ENCODE measurements around the gene PSMB2.
A peak's percentile ranks its signal among the peaks of the same experiment; 100 is the strongest.

PSMB2 gene

DNA sequence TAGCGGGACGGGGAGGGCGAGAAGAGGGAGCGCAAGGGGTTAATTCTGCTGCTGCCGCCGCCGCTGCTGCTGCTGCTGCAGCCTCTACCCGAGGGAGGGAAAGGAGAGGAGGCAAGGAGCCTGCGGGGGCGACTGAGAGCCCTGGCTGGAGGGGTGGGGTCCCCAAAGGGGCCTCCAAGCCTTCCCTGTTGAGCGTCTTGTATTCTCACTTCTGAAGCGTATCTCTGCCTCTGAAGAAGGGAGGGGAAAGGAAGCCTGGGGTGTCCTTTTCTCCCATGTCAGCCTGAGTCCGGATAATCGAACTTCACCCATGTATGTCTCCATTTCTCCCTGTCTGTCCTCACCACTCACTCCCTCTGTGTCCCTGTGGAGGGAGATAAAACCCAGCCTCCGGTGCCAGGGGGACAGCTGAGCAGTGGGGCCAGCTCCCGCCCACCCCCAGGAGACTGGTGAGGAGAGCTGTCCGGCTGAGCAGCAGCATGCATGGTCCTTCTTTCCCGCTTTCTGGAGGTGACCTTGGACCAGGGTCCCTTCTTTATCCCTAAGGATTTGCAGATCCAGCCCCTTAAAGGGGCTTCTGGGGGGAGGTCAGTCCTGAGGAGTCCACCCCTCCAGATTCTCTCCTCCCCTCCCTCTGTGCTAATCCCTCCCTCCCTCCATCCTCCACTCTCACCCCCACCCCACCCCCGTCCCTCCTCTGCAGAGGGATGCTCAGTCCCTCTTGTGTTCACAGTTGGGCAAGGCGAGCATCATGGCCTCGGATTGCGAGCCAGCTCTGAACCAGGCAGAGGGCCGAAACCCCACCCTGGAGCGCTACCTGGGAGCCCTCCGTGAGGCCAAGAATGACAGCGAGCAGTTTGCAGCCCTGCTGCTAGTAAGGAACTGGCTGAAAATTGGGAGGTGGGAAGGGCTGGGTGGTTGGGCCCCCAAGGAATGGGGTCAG, 82.7 kb downstream of the PSMB2 start:
- Histone ChIP-seq H3K79me2 (ENCODE audit: insufficient read depth, low read length) (peaks cover 35% of the 10 kb centered on the region), H3K9ac (ENCODE audit: low read depth, low read length) (peak overlapping the region; percentile 86), H3K4me2 (ENCODE audit: insufficient read depth, low read length) (peak overlapping the region; percentile 100), H4K20me1 (ENCODE audit: insufficient read depth, low read length) (no peaks in the 10 kb centered on the region), H3K4me3 (ENCODE audit: low read depth in 1 of 2, low read length in 2 of 2) (peak overlapping the region; percentile 66 to 90), H3K27ac (ENCODE audit: low read length) (peak overlapping the region; percentile 71), H3K4me1 (ENCODE audit: insufficient read depth, low read length) (peaks cover 34% of the 10 kb centered on the region), H3K27me3 (ENCODE audit: insufficient read depth, low read length, poor library complexity) (no peaks in the 10 kb centered on the region), H3K9me3 (ENCODE audit: insufficient read depth, low read length, severe bottlenecking) (no peaks in the 10 kb centered on the region), H2AFZ (ENCODE audit: low read depth, low read length) (peak overlapping the region; percentile 86), H3K36me3 (ENCODE audit: insufficient read depth, low read length) (peaks cover 26% of the 10 kb centered on the region)
- DNase-seq (peak; percentile 39), ATAC-seq (ENCODE audit: insufficient read depth, low read depth) (no peak)
- no peak for TF ChIP-seq EZH2 (IDR thresholded peaks at IDR 0.05; ENCODE audit: borderline replicate concordance, low read depth, low read length, severe bottlenecking)
- TF ChIP-seq, protein P1, sequence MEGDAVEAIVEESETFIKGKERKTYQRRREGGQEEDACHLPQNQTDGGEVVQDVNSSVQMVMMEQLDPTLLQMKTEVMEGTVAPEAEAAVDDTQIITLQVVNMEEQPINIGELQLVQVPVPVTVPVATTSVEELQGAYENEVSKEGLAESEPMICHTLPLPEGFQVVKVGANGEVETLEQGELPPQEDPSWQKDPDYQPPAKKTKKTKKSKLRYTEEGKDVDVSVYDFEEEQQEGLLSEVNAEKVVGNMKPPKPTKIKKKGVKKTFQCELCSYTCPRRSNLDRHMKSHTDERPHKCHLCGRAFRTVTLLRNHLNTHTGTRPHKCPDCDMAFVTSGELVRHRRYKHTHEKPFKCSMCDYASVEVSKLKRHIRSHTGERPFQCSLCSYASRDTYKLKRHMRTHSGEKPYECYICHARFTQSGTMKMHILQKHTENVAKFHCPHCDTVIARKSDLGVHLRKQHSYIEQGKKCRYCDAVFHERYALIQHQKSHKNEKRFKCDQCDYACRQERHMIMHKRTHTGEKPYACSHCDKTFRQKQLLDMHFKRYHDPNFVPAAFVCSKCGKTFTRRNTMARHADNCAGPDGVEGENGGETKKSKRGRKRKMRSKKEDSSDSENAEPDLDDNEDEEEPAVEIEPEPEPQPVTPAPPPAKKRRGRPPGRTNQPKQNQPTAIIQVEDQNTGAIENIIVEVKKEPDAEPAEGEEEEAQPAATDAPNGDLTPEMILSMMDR (IDR thresholded peaks at IDR 0.05; ENCODE audit: borderline replicate concordance, extremely low read depth, low read length, poor library complexity, severe bottlenecking) = peak; percentile 23

DNA sequence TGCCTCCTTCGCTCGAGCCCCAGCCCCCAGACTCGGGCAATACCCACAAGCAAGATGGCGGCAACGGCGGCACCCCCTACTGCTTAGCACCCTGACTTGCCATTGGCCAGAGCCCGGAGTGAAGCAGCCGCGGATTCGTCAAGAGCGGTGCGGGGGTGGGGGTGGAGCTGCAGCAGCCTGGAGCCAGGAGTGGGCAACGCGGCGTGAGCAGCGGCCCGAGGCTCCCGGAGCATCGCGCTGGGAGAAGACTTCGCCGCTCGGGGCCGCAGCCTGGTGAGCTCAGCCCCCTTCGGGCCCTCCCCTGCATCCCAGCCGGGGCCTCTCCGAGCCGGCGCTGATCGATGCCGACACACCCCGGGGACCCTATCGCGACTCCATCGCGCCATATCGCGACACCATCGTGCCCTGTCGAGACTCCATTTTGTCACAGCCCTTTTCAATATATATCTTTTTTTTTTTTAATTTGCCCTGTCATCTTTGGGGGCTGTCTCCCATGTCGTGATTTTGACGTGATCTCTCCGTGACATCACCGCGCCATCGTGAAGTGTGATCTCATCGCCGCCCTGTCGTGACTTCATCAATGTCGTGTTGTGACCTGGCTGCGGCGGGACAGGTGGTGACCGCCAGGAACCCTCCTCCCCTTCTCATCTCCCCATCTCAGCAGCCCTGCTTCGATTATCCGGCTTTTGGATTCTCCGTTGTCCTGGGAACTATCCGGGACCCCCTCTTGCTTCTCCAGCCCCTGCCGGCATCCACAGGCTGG, 83.5 kb downstream of the PSMB2 start, which contains the start of gene NCDN:
NCDN (plus strand) TSS at position 189 of the 763 bp plus-strand sequence; CDS start at position 581, 392 bp downstream.
- Histone ChIP-seq H3K27ac (ENCODE audit: low read length) (peak within 1 kb of the TSS; percentile 88), H3K4me1 (ENCODE audit: insufficient read depth, low read length) (peaks cover 34% of the 10 kb centered on the region), H4K20me1 (ENCODE audit: insufficient read depth, low read length) (no peaks in the 10 kb centered on the region), H3K9me3 (ENCODE audit: insufficient read depth, low read length, severe bottlenecking) (no peaks in the 10 kb centered on the region), H3K36me3 (ENCODE audit: insufficient read depth, low read length) (peaks cover 25% of the 10 kb centered on the region), H3K9ac (ENCODE audit: low read depth, low read length) (peak within 1 kb of the TSS; percentile 86), H3K4me3 (ENCODE audit: low read depth in 1 of 2, low read length in 2 of 2) (peak within 1 kb of the TSS; percentile 66 to 90), H3K4me2 (ENCODE audit: insufficient read depth, low read length) (peak within 1 kb of the TSS; percentile 100), H3K27me3 (ENCODE audit: insufficient read depth, low read length, poor library complexity) (no peaks in the 10 kb centered on the region), H2AFZ (ENCODE audit: low read depth, low read length) (peak within 1 kb of the TSS; percentile 86), H3K79me2 (ENCODE audit: insufficient read depth, low read length) (peaks cover 35% of the 10 kb centered on the region)
- peak; percentile 97 for DNase-seq
- no peak for TF ChIP-seq EZH2 (IDR thresholded peaks at IDR 0.05; ENCODE audit: borderline replicate concordance, low read depth, low read length, severe bottlenecking)
- TF ChIP-seq, protein P1 (IDR thresholded peaks at IDR 0.05; ENCODE audit: borderline replicate concordance, extremely low read depth, low read length, poor library complexity, severe bottlenecking) = no peak
- peak; percentile 96 for ATAC-seq (ENCODE audit: insufficient read depth, low read depth)

DNA sequence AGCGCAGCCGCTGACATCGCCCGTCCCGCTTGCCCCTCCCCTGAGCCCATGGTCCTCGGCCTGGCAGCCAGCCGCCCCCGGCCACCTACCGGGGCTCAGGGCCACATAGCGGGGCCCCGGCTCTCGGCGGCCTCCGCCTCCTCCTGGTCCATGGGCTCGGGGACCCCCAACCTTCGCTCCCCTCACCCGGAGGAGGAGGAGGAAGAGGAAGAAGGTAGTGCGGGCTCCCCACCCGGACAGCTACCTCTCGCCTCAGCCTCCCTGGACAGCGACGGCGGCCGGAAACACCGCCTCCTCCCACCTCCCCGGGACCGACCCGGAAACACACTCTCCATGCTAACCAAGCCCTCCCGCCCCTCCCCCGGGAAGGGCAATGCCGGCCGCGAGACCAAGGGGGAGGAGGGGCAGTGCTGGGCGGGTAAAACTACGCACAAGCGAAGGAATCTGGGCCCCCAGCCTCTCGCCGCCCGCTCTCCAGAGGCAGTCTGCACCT, 84.2 kb downstream of the PSMB2 start, which contains the start of gene KIAA0319L:
KIAA0319L (minus strand) TSS at position 286 of the 493 bp plus-strand sequence. CDS start 2,912 bp downstream, outside the sequence.
- TF ChIP-seq EZH2 (IDR thresholded peaks at IDR 0.05; ENCODE audit: borderline replicate concordance, low read depth, low read length, severe bottlenecking) = no peak
- TF ChIP-seq, protein P1 (IDR thresholded peaks at IDR 0.05; ENCODE audit: borderline replicate concordance, extremely low read depth, low read length, poor library complexity, severe bottlenecking) = no peak
- Histone ChIP-seq H3K27me3 (ENCODE audit: insufficient read depth, low read length, poor library complexity) (no peaks in the 10 kb centered on the region), H3K4me1 (ENCODE audit: insufficient read depth, low read length) (peaks cover 34% of the 10 kb centered on the region), H3K4me3 (ENCODE audit: low read depth in 1 of 2, low read length in 2 of 2) (peak within 1 kb of the TSS; percentile 66 to 90), H3K9me3 (ENCODE audit: insufficient read depth, low read length, severe bottlenecking) (no peaks in the 10 kb centered on the region), H2AFZ (ENCODE audit: low read depth, low read length) (peak within 1 kb of the TSS; percentile 86), H3K27ac (ENCODE audit: low read length) (peak within 1 kb of the TSS; percentile 88), H3K79me2 (ENCODE audit: insufficient read depth, low read length) (peaks cover 35% of the 10 kb centered on the region), H4K20me1 (ENCODE audit: insufficient read depth, low read length) (no peaks in the 10 kb centered on the region), H3K9ac (ENCODE audit: low read depth, low read length) (peak within 1 kb of the TSS; percentile 86), H3K4me2 (ENCODE audit: insufficient read depth, low read length) (peak within 1 kb of the TSS; percentile 100), H3K36me3 (ENCODE audit: insufficient read depth, low read length) (peaks cover 28% of the 10 kb centered on the region)
- ATAC-seq (ENCODE audit: insufficient read depth, low read depth) (peak; percentile 76), DNase-seq (no peak)
